Measurements from ENCODE around the gene TTC29. TPM values are rescaled to one million over a fixed set of nuclear protein-coding genes. Genes with fewer than 3 reads are reported as not detected.

Gene TTC29
- total RNA-seq, 1 experiment from 2014 or later: 0.09 TPM

DNA sequence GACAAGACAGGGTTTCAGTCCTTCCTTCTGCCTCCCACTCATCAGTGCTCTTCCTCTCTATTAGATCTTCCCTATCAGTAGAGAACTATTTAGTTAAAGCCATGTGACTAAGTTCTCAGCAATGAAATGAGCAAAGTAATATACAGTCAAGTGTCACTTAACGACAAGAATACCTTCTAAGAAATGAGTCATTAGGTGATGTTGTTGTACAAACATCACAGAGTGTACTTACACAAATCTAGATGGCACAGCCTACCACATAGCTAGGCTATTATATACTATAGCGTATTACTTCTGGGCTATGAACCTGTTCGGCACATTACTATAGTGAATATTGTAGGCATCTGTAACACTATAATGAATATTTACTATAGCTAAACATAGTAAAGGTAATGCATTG, 235.7 kb downstream of the TTC29 start:
- H3K27me3 Mint-ChIP-seq (ENCODE audit: low read depth): no peaks in the 10 kb centered on the region
- H3K27ac Mint-ChIP-seq: no peak overlapping the region
- no peaks in the 10 kb centered on the region for H3K4me1 Mint-ChIP-seq
- no peak for TF ChIP-seq OVOL2 (CRISPR knock-in tag; IDR thresholded peaks at IDR 0.05; ENCODE audit: borderline replicate concordance)
- no peak for TF ChIP-seq MXD4 (CRISPR knock-in tag; IDR thresholded peaks at IDR 0.05; ENCODE audit: borderline replicate concordance)
- TF ChIP-seq, protein P1, sequence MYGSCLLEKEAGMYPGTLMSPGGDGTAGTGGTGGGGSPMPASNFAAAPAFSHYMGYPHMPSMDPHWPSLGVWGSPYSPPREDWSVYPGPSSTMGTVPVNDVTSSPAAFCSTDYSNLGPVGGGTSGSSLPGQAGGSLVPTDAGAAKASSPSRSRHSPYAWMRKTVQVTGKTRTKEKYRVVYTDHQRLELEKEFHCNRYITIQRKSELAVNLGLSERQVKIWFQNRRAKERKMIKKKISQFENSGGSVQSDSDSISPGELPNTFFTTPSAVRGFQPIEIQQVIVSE (CRISPR knock-in tag; IDR thresholded peaks at IDR 0.05; ENCODE audit: borderline replicate concordance): no peak
- TF ChIP-seq, protein P2, sequence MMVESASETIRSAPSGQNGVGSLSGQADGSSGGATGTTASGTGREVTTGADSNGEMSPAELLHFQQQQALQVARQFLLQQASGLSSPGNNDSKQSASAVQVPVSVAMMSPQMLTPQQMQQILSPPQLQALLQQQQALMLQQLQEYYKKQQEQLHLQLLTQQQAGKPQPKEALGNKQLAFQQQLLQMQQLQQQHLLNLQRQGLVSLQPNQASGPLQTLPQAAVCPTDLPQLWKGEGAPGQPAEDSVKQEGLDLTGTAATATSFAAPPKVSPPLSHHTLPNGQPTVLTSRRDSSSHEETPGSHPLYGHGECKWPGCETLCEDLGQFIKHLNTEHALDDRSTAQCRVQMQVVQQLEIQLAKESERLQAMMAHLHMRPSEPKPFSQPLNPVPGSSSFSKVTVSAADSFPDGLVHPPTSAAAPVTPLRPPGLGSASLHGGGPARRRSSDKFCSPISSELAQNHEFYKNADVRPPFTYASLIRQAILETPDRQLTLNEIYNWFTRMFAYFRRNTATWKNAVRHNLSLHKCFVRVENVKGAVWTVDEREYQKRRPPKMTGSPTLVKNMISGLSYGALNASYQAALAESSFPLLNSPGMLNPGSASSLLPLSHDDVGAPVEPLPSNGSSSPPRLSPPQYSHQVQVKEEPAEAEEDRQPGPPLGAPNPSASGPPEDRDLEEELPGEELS (CRISPR knock-in tag; IDR thresholded peaks at IDR 0.05): no peak
- no peak for TF ChIP-seq ZNF121 (CRISPR knock-in tag; IDR thresholded peaks at IDR 0.05)
- TF ChIP-seq ZNF138 (CRISPR knock-in tag; conservative IDR thresholded peaks at IDR 0.05): no peak
- no peak for TF ChIP-seq SP1 (CRISPR knock-in tag; conservative IDR thresholded peaks at IDR 0.05)
- TF ChIP-seq, protein P3, sequence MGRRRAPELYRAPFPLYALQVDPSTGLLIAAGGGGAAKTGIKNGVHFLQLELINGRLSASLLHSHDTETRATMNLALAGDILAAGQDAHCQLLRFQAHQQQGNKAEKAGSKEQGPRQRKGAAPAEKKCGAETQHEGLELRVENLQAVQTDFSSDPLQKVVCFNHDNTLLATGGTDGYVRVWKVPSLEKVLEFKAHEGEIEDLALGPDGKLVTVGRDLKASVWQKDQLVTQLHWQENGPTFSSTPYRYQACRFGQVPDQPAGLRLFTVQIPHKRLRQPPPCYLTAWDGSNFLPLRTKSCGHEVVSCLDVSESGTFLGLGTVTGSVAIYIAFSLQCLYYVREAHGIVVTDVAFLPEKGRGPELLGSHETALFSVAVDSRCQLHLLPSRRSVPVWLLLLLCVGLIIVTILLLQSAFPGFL (CRISPR knock-in tag; IDR thresholded peaks at IDR 0.05; ENCODE audit: borderline replicate concordance): no peak
- TF ChIP-seq ZNF396 (CRISPR knock-in tag; IDR thresholded peaks at IDR 0.05; ENCODE audit: borderline replicate concordance): no peak
- TF ChIP-seq ELF4 (CRISPR knock-in tag; IDR thresholded peaks at IDR 0.05; ENCODE audit: low read depth): no peak
- no peak for TF ChIP-seq JAZF1 (CRISPR knock-in tag; IDR thresholded peaks at IDR 0.05)
- TF ChIP-seq ZNF263 (CRISPR knock-in tag; IDR thresholded peaks at IDR 0.05; ENCODE audit: low read depth): no peak
- H3K36me3 Mint-ChIP-seq: no peaks in the 10 kb centered on the region
- no peak overlapping the region for H3K4me3 Mint-ChIP-seq
- no peaks in the 10 kb centered on the region for H3K9me3 Mint-ChIP-seq
- POLR2A ChIA-PET: no interaction called here
- no peak for ATAC-seq
- no peak for DNase-seq (ENCODE audit: low spot score)
- CTCF ChIA-PET: no interaction called here

DNA sequence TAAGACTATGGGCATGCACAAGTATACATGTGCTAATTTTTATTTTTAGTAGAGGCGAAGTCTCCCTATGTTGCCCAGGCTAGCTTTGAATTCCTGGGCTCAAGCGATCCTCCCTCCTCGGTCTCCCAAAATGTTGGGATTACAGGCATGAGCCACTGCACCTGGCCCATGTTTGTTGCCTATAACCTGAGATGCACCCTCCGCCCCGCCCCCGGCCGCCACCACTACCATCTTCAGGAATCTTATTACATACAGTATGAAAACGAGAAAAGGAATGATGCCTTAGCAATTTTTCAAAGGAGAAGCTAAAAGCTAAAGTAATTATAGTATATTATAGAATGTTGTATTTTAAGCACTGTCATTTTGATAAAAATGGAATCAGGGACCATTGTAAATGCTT, 245.8 kb downstream of the TTC29 start:
- no peaks in the 10 kb centered on the region for H3K4me1 Mint-ChIP-seq
- ChIA-PET POLR2A (no interaction called here), CTCF (no interaction called here)
- 0 out of 2 replicates have a peak, but pooled peaks cover 5% of the 10 kb centered on the region for H3K9me3 Mint-ChIP-seq
- ATAC-seq (no peak), DNase-seq (ENCODE audit: low spot score) (no peak)
- H3K27me3 Mint-ChIP-seq (ENCODE audit: low read depth): no peaks in the 10 kb centered on the region
- no peak overlapping the region for H3K27ac Mint-ChIP-seq
- no peaks in the 10 kb centered on the region for H3K36me3 Mint-ChIP-seq
- H3K4me3 Mint-ChIP-seq: no peak overlapping the region
- TF ChIP-seq TEAD1 (CRISPR knock-in tag; IDR thresholded peaks at IDR 0.05) (no peak), KAT7 (CRISPR knock-in tag; IDR thresholded peaks at IDR 0.05; ENCODE audit: borderline replicate concordance) (no peak), SMAD3 (CRISPR knock-in tag; IDR thresholded peaks at IDR 0.05; ENCODE audit: borderline replicate concordance) (no peak), IRF2 (CRISPR knock-in tag; IDR thresholded peaks at IDR 0.05; ENCODE audit: borderline replicate concordance, low read depth) (no peak), ETV6 (CRISPR knock-in tag; IDR thresholded peaks at IDR 0.05) (no peak), MYBL2 (CRISPR knock-in tag; IDR thresholded peaks at IDR 0.05) (no peak), FOXP1 (CRISPR knock-in tag; IDR thresholded peaks at IDR 0.05; ENCODE audit: borderline replicate concordance) (no peak)
- TF ChIP-seq, protein P4, sequence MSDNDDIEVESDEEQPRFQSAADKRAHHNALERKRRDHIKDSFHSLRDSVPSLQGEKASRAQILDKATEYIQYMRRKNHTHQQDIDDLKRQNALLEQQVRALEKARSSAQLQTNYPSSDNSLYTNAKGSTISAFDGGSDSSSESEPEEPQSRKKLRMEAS (CRISPR knock-in tag; IDR thresholded peaks at IDR 0.05): no peak
- TF ChIP-seq, protein P5, sequence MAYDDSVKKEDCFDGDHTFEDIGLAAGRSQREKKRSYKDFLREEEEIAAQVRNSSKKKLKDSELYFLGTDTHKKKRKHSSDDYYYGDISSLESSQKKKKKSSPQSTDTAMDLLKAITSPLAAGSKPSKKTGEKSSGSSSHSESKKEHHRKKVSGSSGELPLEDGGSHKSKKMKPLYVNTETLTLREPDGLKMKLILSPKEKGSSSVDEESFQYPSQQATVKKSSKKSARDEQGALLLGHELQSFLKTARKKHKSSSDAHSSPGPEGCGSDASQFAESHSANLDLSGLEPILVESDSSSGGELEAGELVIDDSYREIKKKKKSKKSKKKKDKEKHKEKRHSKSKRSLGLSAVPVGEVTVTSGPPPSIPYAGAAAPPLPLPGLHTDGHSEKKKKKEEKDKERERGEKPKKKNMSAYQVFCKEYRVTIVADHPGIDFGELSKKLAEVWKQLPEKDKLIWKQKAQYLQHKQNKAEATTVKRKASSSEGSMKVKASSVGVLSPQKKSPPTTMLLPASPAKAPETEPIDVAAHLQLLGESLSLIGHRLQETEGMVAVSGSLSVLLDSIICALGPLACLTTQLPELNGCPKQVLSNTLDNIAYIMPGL (CRISPR knock-in tag; IDR thresholded peaks at IDR 0.05): no peak
- TF ChIP-seq, protein P2 (CRISPR knock-in tag; IDR thresholded peaks at IDR 0.05): no peak
- TF ChIP-seq, protein P6, sequence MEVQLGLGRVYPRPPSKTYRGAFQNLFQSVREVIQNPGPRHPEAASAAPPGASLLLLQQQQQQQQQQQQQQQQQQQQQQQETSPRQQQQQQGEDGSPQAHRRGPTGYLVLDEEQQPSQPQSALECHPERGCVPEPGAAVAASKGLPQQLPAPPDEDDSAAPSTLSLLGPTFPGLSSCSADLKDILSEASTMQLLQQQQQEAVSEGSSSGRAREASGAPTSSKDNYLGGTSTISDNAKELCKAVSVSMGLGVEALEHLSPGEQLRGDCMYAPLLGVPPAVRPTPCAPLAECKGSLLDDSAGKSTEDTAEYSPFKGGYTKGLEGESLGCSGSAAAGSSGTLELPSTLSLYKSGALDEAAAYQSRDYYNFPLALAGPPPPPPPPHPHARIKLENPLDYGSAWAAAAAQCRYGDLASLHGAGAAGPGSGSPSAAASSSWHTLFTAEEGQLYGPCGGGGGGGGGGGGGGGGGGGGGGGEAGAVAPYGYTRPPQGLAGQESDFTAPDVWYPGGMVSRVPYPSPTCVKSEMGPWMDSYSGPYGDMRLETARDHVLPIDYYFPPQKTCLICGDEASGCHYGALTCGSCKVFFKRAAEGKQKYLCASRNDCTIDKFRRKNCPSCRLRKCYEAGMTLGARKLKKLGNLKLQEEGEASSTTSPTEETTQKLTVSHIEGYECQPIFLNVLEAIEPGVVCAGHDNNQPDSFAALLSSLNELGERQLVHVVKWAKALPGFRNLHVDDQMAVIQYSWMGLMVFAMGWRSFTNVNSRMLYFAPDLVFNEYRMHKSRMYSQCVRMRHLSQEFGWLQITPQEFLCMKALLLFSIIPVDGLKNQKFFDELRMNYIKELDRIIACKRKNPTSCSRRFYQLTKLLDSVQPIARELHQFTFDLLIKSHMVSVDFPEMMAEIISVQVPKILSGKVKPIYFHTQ (CRISPR knock-in tag; IDR thresholded peaks at IDR 0.05): no peak
